GM21423 (cell line): ENCODE results near the gene OTUB2.

Source experiments
- ATAC-seq: cut with Tn5 transposase; IDR thresholded peaks from one replicate; pipeline ENCODE4 v1.9.1; 2021; ENCODE audit warnings: mild to moderate bottlenecking, moderate library complexity; ENCODE audit not compliant: unreplicated experiment

Gene OTUB2

GRCh38 chr14:94026173-94026888, at the start of gene OTUB2:
TSS of gene OTUB2 (plus strand) at chr14:94026340. CDS start at chr14:94026538, 198 bp downstream.
- peak; percentile 99 for ATAC-seq

GRCh38 chr14:93976477-93977057, 49.6 kb upstream of the OTUB2 start, which contains the start of gene ASB2:
TSS of gene ASB2 (minus strand) at chr14:93976570. CDS start at chr14:93964539, 12,031 bp downstream.
- peak; percentile 7 for ATAC-seq

GRCh38 chr14:93977171-93977570, 49.0 kb upstream of the OTUB2 start:
- ATAC-seq, result no peak

GRCh38 chr14:93977790-93978581, 48.2 kb upstream of the OTUB2 start:
- ATAC-seq, result peak; percentile 63

- ATAC-seq, result no peak
Observed at GRCh38 chr14:93978735-93979134, 47.4 kb upstream of the OTUB2 start.

GRCh38 chr14:93980456-93981201, 45.5 kb upstream of the OTUB2 start:
- no peak for ATAC-seq

- no peak for ATAC-seq
Observed at GRCh38 chr14:93981316-93982229, 44.6 kb upstream of the OTUB2 start.

GRCh38 chr14:93982230-93983007, 43.7 kb upstream of the OTUB2 start:
- ATAC-seq, result no peak

GRCh38 chr14:93984070-93984469, 42.1 kb upstream of the OTUB2 start:
- no peak for ATAC-seq

GRCh38 chr14:93984987-93985410, 41.1 kb upstream of the OTUB2 start:
- ATAC-seq, result no peak

GRCh38 chr14:93986955-93987354, 39.2 kb upstream of the OTUB2 start:
- no peak for ATAC-seq

- no peak for ATAC-seq
Observed at GRCh38 chr14:93987376-93987775, 38.8 kb upstream of the OTUB2 start.

GRCh38 chr14:93987815-93988476, 38.2 kb upstream of the OTUB2 start:
- ATAC-seq, result no peak

- peak; percentile 64 for ATAC-seq
Observed at GRCh38 chr14:93989939-93990338, 36.2 kb upstream of the OTUB2 start.

- ATAC-seq, result no peak
Observed at GRCh38 chr14:93991212-93991611, 34.9 kb upstream of the OTUB2 start.

GRCh38 chr14:93991649-93992048, 34.5 kb upstream of the OTUB2 start:
- no peak for ATAC-seq

GRCh38 chr14:93993382-93993781, 32.8 kb upstream of the OTUB2 start:
- no peak for ATAC-seq

GRCh38 chr14:93994919-93995682, 31.0 kb upstream of the OTUB2 start:
- no peak for ATAC-seq
